HepG2 (cell line): ENCODE data around the gene ALG8. TPM values are rescaled to one million over a fixed set of nuclear protein-coding genes. Genes with fewer than 3 reads are reported as not detected.

ENCODE experiments used
- ERF ChIP-seq: IDR thresholded peaks from 2 replicates; pipeline ENCODE4 v1.6.1; 2018; ENCODE audit warnings: missing biosample characterization, missing genetic modification reagents
- HIVEP1 ChIP-seq: sonication (generic); formaldehyde crosslinking; IDR thresholded peaks from 2 replicates; pipeline ENCODE4 v1.4.0; 2020; ENCODE audit warnings: mild to moderate bottlenecking, missing genetic modification reagents
- JARID2 ChIP-seq: sonication (generic); formaldehyde crosslinking; IDR thresholded peaks from 2 replicates; pipeline ENCODE4 v1.8.1; 2023; ENCODE audit warnings: missing genetic modification reagents, inconsistent platforms; ENCODE audit not compliant: insufficient replicate concordance
- REL ChIP-seq: sonication (generic); formaldehyde crosslinking; conservative IDR thresholded peaks from 2 replicates; pipeline ENCODE4 v1.8.0; 2022; ENCODE audit warnings: mild to moderate bottlenecking, missing genetic modification reagents, moderate library complexity
- SALL2 ChIP-seq: sonication (generic); formaldehyde crosslinking; IDR thresholded peaks from 2 replicates; pipeline ENCODE4 v1.8.1; 2023; ENCODE audit warnings: mild to moderate bottlenecking, missing genetic modification reagents, inconsistent platforms
- SNAPC4 ChIP-seq: sonication (generic); formaldehyde crosslinking; IDR thresholded peaks from 2 replicates; pipeline ENCODE4 v1.4.0; 2020; ENCODE audit warnings: mild to moderate bottlenecking, missing genetic modification reagents
- SUZ12 ChIP-seq: fragments of 150-350 bp; IDR thresholded peaks from 2 replicates; pipeline ENCODE4 v1.6.1; 2014; ENCODE audit warnings: low read depth, low read length
- TGIF2 ChIP-seq: IDR thresholded peaks from 2 replicates; pipeline ENCODE4 v1.6.1; 2016; ENCODE audit warnings: control low read depth, missing compliant biosample characterization
- ZFP1 ChIP-seq: IDR thresholded peaks from 2 replicates; pipeline ENCODE4 v1.6.1; 2016
- ZFX ChIP-seq: sonication (generic); formaldehyde crosslinking; IDR thresholded peaks from 2 replicates; pipeline ENCODE4 v1.4.0; 2020; ENCODE audit warnings: mild to moderate bottlenecking, low read depth, missing genetic modification reagents, moderate library complexity
- ZNF121 ChIP-seq: sonication (generic); formaldehyde crosslinking; IDR thresholded peaks from 2 replicates; pipeline ENCODE4 v1.5.0; 2020; ENCODE audit warnings: mild to moderate bottlenecking, missing genetic modification reagents
- ZNF296 ChIP-seq: sonication (generic); formaldehyde crosslinking; conservative IDR thresholded peaks from 2 replicates; pipeline ENCODE4 v1.5.0; 2020; ENCODE audit warnings: mild to moderate bottlenecking, missing genetic modification reagents
- ZNF329 ChIP-seq: sonication (generic); formaldehyde crosslinking; IDR thresholded peaks from 2 replicates; pipeline ENCODE4 v1.9.0; 2021; ENCODE audit warnings: low read depth, mild to moderate bottlenecking, missing genetic modification reagents
- ZNF367 ChIP-seq: sonication (generic); formaldehyde crosslinking; IDR thresholded peaks from 2 replicates; pipeline ENCODE4 v1.4.0; 2020; ENCODE audit warnings: missing genetic modification reagents, borderline replicate concordance
- ZNF552 ChIP-seq: sonication (generic); formaldehyde crosslinking; IDR thresholded peaks from 2 replicates; pipeline ENCODE4 v1.9.0; 2022; ENCODE audit warnings: missing genetic modification reagents, mild to moderate bottlenecking, borderline replicate concordance
- ZNF776 ChIP-seq: sonication (generic); formaldehyde crosslinking; IDR thresholded peaks from 2 replicates; pipeline ENCODE4 v1.4.0; 2020; ENCODE audit warnings: mild to moderate bottlenecking, missing genetic modification reagents
- ZSCAN20 ChIP-seq: sonication (generic); formaldehyde crosslinking; IDR thresholded peaks from 2 replicates; pipeline ENCODE4 v1.4.0; 2020; ENCODE audit warnings: missing genetic modification reagents, mild to moderate bottlenecking, borderline replicate concordance
- ZSCAN29 ChIP-seq: sonication (generic); formaldehyde crosslinking; conservative IDR thresholded peaks from 2 replicates; pipeline ENCODE4 v1.4.0; 2020; ENCODE audit warnings: mild to moderate bottlenecking, missing genetic modification reagents
- polyA plus RNA-seq, 8 experiments: library from polyadenylated mRNA; depleted of rRNA in 3 of 8; stranded (reverse) in 7 of 8; unstranded in 1 of 8; fragments of >200 nt; fragmentation: Illumina TruSeq in 4 of 8; extraction: Trizol in 4 of 8; gene quantifications; 2 replicates each; pipeline versions ENCODE4 v1.2.1 to v1.2.3, GENCODE V29; 2011 to 2016; ENCODE audit warnings: low read depth in 4 of 8, missing spikeins in 1 of 8, mixed read lengths in 1 of 8; ENCODE audit not compliant: insufficient read depth in 1 of 8
- total RNA-seq, 5 experiments: library from RNA; depleted of rRNA; stranded (reverse); fragments of >200 nt; fragmentation: Illumina TruSeq; extraction: Trizol; gene quantifications; 2 replicates each; pipeline ENCODE4 v1.2.3, GENCODE V29; 2016; ENCODE audit warnings: low read depth in 1 of 5
- TF ChIP-seq, protein P1 (sequence below): fragments of 450-650 bp; IDR thresholded peaks from 2 replicates; pipeline ENCODE4 v1.6.1; 2017; ENCODE audit warnings: mild to moderate bottlenecking
- TF ChIP-seq, protein P2 (sequence below): sonication (generic); formaldehyde crosslinking; IDR thresholded peaks from 2 replicates; pipeline ENCODE4 v1.5.1; 2020; ENCODE audit warnings: mild to moderate bottlenecking, moderate library complexity, missing genetic modification reagents

ALG8 gene
- total and polyA plus RNA-seq, 2 of the 13 experiments (the other 11 are each of a cell fraction or from before 2014, with no cell fraction given) = 75.8 to 88.0 TPM

DNA sequence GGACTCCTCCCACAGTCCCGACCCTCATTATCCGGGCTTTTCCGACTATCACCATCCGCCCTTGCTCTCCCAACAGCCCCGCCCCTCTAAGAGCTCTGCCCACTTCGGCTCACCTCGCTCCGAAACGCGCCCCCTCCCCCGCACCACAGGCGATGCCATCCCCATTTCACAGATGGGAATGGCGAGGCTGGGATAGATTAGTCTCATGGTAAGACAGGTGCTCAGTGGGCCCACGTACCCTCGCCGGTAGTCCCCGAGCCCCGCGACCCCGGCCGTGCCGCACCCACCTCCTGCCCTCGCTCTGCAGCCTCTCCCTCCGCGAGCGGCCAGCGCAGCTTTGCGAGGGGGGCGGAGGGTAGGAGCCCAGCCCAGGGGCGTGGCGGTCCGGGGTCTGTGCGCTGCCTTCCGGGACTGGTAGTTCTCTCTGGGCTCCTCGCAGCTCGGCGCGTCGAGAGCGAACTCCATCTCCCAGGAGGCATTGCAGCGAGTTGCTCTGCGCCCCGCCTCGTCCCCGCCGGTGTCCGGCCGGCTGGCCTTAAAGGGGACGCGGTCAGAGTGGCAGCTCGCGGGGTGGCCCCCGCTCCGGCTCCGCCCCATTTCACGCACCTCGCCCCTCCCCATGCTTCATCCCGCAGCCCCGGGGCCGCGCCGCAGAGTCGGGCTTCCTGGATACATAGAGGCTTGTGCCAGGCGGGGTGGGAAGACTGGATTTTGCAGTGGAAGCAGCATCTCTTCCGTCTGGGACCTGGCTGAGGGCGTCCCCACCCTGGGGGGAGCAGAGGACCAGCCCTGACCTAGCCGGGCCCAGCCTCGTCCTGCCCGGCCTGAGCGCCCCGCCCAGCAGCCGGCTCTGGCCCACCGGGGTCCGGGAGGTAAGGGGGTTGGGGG lies 49.1 kb upstream of the ALG8 start, which contains the start of the genes KCTD21 and USP35 (continued):
- TF ChIP-seq ZFP1 (peak; percentile 62; the same call in 1 of the 2 replicates), REL (peak; percentile 68; the same call in 1 of the 2 replicates), ZNF329 (CRISPR knock-in tag) (0 out of 2 replicates have a peak, but pooled peaks have one; percentile 80), ZNF776 (CRISPR knock-in tag) (peak; percentile 31; the same call in 1 of the 2 replicates), ERF (CRISPR knock-in tag) (peak; percentile 79; the same call in 1 of the 2 replicates), ZNF367 (CRISPR knock-in tag) (0 out of 2 replicates have a peak, but pooled peaks have one; percentile 55), SUZ12 (peak; percentile 89), SNAPC4 (CRISPR knock-in tag) (0 out of 2 replicates have a peak, but pooled peaks have one; percentile 70), TGIF2 (CRISPR knock-in tag) (no peak), ZSCAN29 (CRISPR knock-in tag) (peak; percentile 90), SALL2 (CRISPR knock-in tag) (0 out of 2 replicates have a peak, but pooled peaks have one; percentile 24), ZNF121 (CRISPR knock-in tag) (peak; percentile 51), ZSCAN20 (no peak), HIVEP1 (CRISPR knock-in tag) (peak; percentile 81), ZFX (CRISPR knock-in tag) (peak; percentile 71), JARID2 (CRISPR knock-in tag) (no peak), ZNF296 (peak; percentile 85; the same call in 1 of the 2 replicates), ZNF552 (CRISPR knock-in tag) (no peak)
- TF ChIP-seq, protein P1, sequence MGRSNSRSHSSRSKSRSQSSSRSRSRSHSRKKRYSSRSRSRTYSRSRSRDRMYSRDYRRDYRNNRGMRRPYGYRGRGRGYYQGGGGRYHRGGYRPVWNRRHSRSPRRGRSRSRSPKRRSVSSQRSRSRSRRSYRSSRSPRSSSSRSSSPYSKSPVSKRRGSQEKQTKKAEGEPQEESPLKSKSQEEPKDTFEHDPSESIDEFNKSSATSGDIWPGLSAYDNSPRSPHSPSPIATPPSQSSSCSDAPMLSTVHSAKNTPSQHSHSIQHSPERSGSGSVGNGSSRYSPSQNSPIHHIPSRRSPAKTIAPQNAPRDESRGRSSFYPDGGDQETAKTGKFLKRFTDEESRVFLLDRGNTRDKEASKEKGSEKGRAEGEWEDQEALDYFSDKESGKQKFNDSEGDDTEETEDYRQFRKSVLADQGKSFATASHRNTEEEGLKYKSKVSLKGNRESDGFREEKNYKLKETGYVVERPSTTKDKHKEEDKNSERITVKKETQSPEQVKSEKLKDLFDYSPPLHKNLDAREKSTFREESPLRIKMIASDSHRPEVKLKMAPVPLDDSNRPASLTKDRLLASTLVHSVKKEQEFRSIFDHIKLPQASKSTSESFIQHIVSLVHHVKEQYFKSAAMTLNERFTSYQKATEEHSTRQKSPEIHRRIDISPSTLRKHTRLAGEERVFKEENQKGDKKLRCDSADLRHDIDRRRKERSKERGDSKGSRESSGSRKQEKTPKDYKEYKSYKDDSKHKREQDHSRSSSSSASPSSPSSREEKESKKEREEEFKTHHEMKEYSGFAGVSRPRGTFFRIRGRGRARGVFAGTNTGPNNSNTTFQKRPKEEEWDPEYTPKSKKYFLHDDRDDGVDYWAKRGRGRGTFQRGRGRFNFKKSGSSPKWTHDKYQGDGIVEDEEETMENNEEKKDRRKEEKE = no peak
- TF ChIP-seq, protein P2, sequence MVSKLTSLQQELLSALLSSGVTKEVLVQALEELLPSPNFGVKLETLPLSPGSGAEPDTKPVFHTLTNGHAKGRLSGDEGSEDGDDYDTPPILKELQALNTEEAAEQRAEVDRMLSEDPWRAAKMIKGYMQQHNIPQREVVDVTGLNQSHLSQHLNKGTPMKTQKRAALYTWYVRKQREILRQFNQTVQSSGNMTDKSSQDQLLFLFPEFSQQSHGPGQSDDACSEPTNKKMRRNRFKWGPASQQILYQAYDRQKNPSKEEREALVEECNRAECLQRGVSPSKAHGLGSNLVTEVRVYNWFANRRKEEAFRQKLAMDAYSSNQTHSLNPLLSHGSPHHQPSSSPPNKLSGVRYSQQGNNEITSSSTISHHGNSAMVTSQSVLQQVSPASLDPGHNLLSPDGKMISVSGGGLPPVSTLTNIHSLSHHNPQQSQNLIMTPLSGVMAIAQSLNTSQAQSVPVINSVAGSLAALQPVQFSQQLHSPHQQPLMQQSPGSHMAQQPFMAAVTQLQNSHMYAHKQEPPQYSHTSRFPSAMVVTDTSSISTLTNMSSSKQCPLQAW (CRISPR knock-in tag) = peak; percentile 93
